NCI-H748 treated with DMSO at 0.1 percent for 48 hours (cell line): Measurements from ENCODE around the gene SPG7.
"Not testable (repeated sequence)": the region's sequence is repeated elsewhere in the genome, so short reads cannot be mapped to it uniquely, and the experiment has no call there.

Experiments
- DNase-seq: peaks from one replicate; lab custom pipeline; 2025; lab: John Stamatoyannopoulos, UW

Gene SPG7

DNA sequence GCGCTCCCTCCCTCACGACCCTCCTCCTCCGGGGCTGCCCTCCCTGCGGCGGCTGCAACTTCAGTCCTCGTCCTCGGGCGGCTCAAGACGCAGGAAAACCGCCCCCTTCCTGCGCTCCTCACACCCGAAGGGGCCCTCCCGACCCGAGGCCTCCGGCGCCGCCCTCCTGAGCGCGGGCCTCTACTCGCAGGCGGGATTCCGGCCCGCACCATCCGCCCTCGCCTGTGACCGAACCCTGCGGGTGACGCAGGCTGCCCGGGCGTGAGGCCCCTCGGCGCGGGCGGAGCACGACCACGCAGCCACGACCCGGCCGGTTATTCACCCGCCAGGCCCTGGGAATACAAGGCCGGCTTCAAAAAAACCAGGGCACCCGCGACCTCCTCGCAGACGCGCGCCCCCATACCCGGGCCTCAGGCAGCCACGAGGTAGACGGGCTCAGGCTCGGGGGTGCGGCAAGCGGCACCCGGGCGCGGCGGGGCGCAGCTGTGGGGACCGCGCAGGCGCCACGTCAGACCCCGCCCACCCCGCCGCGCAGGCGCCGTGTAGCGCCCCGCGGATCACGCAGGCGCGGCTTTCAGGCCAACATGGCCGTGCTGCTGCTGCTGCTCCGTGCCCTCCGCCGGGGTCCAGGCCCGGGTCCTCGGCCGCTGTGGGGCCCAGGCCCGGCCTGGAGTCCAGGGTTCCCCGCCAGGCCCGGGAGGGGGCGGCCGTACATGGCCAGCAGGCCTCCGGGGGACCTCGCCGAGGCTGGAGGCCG, at the start of gene SPG7:
TSS of gene SPG7 (plus strand) at position 570 of the 757 bp plus-strand sequence. CDS start at position 585, 15 bp downstream.
- DNase-seq: peak; percentile 41

DNA sequence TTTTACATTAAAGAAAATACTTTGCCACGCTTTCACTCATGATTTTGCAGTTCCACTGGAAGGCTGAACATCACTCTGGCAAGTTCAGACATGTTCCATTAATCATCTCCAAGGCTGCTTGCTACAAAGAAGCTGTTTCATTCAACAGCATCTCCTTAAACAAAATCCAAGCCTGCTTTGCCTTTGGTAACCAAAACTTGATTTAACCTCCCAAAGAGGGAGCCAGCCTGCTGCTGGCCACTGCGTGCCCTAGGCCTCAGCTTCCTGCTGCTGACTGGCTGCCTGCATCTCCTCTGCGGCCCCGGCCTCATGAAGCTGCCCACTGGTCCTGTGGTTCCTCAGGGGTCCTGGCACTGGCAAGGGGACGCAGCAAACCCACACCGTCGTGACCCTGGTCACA, 49.7 kb upstream of the SPG7 start:
- DNase-seq: no peak

DNA sequence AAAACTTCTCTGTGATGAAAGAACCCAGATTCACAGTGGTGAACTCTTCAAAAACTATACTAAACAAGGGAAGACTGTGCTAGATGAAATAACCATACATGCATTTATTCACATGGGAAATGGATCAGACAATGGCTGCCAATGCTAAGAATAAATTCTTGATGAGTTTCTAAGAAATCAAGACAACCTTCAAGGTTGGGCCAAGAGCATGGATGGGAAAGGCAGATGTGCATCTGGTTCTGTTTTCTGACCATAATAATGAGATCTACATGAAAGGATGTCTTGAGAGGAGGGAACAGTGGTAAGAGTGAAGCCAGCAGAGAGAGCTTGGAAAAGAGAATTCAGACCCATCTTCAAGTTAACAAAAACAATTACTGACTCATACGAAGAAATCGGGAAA, 49.2 kb upstream of the SPG7 start:
- DNase-seq: no peak

DNA sequence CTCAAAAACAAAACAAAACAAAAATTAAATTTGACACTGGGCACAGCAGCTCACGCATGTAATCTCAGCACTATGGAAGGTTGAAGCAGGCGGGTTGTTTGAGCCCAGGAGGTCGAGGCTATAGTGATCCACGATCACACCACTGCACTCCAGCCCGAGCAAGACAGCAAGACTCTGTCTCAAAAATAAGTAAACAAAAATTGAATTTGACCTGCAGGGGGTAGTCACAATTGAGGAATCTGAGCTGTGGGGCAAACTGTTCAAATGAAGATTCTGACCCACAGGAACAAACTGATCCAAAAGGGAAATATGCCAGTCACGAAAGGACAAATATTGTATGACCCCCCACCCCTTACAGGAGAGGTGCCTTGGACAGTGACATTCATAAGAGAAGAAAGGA, 47.6 kb upstream of the SPG7 start:
- DNase-seq: no peak

DNA sequence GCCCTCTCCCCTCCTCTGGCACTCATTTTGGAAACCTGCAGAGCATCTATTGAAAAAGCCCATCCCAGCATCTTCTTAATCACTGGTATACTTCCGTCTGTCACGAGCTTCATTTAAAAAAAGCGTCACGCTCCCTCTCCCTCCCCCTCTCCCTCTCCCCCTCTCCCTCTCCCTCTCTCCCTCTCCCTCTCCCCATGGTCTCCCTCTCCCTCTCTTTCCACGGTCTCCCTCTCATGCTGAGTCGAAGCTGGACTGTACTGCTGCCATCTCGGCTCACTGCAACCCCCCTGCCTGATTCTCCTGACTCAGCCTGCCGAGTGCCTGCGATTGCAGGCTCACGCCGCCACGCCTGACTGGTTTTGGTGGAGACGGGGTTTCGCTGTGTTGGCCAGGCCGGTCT, 46.3 kb upstream of the SPG7 start:
- DNase-seq: not testable (repeated sequence)

DNA sequence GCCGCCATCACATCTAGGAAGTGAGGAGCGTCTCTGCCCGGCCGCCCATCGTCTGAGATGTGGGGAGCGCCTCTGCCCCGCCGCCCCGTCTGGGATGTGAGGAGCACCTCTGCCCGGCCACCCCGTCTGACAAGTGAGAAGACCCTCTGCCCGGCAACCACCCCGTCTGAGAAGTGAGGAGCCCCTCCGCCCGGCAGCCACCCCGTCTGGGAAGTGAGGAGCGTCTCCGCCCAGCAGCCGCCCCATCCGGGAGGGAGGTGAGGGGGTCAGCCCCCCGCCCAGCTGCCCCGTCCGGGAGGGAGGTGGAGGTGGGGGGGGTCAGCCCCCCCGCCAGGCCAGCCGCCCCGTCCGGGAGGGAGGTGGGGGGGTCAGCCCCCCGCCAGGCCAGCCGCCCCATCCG, 45.6 kb upstream of the SPG7 start:
- DNase-seq: not testable (repeated sequence)

DNA sequence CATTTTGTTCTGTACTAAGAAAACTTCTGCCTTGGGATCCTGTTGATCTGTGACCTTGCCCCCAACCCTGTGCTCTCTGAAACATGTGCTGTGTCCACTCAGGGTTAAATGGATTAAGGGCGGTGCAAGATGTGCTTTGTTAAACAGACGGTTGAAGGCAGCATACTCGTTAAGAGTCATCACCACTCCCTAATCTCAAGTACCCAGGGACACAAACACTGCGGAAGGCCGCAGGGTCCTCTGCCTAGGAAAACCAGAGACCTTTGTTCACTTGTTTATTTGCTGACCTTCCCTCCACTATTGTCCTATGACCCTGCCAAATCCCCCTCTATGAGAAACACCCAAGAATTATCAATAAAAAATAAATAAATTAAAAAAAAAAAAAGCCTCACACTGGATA, 44.9 kb upstream of the SPG7 start:
- not testable (repeated sequence) for DNase-seq

DNA sequence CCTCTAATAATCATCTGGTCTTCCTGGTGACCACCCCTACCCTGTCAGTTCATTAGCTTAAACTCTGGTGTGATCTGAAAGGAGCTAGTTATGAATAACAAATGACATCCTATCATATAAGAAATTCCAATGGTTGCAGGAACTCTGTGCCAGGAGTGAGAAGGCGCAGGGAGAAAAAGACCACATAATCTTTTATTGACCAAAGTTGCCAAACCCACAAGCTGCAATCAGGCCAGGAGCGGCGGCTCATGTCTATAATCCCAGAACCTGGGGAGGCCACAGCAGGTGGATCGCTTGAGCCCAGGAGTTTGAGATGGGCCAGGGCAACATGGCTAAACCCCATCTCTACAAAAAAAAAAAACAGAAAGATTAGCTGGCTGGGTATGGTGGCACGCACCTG, 41.3 kb upstream of the SPG7 start:
- no peak for DNase-seq

DNA sequence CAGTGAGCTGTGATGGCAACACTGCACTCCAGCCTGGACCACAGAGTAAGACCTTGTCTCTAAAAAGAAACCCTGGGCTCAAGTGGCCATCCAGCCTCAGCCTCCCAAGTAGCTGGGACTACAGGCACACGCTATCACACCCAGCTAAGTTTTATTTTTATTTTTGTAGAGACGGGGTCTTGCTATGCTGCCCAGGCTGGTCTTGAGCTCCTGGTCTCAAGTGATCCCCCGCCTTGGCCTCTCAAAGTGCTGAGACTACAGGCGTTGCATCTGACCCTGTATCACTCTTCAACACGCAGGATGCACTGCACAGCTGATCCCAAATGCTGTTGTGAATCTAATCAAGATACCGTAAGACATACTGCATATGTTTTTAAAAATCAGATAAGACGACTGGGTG, 40.8 kb upstream of the SPG7 start:
- DNase-seq: no peak

DNA sequence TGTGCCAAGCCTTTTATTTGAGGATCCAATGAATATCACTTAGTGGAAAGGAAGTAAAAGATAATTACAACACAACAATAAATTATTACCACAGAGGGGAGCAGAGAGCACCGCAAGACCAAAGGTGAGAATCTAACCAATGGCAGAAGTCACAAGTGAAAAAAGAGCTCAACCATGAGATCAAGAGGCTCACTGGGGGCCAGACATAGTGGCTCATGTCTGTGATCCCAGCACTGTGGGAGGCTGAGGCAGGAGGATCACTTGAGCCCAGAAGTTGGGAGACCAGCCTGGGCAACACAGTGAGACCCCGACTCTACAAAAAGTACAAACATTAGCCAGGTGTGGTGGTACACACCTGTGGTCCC, 35.5 kb upstream of the SPG7 start:
- no peak for DNase-seq

DNA sequence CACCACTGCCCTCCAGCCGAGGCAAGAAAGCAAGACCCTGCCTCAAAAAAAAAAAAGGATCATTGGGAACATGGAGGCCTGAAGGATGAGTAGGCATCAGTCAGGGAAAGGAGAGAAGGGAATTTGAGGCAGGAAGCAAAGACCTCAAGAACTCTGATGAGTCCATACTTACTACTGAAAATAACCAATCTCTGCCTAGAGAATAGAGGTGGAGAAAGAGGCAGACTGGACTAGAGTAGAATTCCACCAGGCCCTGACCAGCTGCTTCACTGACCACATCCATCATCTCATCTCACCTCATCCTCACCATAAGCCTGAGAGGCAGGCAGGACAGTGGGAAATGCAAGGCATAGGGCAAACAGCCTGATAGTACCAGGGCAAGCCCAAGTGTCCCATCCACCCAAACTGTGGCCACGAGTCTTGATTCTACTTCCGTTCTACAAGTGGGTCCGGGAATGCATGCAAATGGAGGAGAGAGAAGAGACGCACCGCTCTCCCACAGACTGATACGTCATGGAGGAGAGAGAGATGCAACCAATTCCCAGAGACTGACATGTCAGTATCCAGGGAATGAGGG, 35.0 kb upstream of the SPG7 start:
- no peak for DNase-seq

DNA sequence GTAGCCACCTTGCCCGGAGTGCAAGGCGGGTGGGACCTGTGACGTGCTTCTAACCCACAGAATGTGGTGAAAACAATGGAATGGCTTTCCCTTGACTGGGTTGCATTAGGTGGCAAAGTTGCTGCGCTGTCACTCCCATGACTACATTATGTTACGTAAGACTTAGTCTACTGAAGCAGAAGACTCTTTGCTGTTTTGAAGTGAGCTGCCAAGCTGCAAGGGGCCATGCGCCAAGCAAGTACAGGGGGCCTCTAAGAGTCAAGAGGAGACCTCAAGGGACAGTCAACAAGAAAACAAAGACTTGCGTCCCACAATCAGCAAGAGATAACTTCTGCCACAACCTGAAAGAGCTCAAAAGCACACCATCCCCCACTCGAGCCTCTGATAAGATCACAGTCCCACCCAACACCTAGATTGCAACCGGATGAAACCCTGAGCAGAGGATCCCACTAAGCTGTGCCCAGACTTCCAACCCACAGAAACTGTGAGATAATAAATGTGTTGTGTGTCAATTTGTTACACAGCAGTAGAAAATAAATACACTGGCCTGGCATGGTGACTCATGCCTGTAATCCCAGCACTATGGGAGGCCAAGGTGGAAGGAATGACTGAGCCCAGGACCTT, 34.3 kb upstream of the SPG7 start:
- DNase-seq: no peak

DNA sequence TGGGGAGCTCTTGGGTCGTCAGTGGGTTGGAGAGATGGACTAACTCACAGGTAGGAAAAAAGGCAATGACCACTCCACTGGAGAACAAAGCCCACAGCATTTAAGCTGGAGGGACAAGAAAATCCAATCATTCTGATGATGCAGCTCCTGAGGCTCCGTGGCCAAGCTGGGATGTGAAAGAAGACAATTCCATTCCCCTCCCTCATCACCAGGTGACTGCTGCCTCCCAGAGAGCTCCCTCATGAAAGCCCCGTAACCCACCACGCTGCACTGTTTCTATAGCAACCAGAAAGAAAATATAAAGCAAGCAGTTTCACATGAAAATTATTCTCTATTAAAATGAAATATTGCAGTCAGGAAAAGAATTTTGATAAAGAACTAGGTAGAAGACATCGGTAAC, 33.1 kb upstream of the SPG7 start:
- DNase-seq: no peak

DNA sequence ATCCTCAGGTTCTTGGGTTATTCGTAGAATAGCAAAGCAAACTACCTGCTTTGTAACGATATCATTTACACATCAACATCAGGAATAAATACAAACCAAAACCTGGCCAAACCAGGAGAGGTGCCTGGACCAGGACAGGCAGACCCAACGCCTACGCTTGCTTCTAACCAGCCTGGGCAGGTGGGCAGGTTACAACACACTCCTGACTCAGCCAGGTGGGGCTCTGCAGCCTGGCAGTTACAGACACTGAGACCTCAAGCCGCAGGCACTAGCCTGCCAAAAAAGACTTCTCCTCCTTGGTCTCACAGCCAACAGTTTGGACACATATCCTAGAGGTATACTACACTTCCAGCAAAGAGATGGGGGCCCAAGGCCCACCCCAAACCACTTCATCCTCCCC, 31.8 kb upstream of the SPG7 start:
- DNase-seq: no peak

DNA sequence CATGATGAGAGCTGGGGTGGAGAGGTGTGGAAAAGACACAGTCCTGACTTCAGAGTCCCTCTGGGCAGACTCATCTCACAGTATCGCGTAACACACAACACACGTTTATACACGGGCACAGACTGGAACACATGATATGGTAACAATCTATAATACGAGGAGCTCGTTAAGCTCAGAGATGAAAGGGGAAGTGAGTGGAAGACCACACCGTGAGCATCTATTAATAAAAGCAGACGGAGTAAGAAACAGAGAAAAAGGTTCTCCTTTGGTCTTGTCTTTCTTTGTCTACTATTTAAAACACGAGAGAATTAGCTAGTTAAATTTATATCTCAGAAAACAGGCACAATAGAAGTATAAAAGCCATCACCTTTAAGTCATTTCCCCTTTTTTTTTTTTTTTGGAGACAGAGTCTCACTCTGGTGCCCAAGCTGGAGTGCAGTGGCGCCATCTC, 31.4 kb upstream of the SPG7 start:
- no peak for DNase-seq

DNA sequence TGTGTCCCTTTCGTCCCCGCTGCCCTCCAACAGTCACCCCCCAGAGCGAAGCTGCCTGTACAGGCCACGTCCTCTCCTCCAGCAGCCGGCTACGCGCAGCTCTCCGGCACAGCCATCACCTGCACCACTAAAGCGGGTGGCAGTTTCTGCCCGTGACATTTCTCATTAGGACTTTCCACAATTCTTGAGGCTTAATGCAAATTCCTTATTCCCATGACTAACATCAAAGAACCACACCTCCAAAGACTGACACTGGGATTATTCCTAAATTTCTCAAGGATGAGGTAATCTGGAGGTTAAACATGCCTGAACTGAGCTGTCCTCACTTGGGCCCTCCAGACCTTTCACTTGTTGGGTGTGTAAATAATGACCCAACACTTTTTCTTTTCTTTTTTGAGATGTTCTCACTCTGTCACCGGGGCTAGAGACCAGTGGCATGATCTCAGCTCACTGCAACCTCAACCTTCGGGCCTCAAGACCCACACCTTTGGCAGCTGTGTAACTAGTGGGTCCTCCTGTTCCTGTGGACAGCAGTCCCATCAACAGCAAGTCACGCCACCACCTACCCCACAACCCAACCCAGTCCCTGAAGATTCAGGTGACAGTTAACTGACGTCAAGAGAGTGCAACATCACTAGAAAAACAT, 29.5 kb upstream of the SPG7 start:
- DNase-seq: no peak

DNA sequence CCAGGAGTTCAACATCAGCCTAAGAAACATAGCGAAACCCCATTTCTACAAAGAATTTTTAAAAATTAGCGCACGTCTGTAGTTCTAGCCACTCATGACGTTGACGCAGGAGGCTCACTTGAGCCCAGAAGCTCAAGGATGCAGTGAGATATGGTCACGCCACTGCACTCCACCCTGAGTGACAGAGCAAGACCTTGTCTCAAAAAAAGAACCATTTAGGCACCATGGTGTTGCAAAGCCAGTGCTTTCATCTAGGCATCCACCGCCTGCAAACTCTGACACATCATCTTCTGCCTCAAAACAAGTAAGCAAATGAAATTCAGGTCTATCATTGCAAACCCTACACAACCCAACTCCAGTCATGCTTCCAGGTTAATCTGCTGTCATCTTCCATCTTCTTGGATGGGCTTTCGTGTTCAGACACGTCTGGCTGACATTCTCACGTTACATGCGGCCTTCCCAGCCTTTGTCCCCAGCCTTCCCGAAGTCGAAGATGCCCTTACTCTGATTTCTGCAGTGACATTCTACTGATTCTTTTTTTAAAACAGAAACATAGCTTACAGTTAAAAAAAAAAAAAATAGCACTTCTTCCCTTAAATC, 26.7 kb upstream of the SPG7 start:
- no peak for DNase-seq

DNA sequence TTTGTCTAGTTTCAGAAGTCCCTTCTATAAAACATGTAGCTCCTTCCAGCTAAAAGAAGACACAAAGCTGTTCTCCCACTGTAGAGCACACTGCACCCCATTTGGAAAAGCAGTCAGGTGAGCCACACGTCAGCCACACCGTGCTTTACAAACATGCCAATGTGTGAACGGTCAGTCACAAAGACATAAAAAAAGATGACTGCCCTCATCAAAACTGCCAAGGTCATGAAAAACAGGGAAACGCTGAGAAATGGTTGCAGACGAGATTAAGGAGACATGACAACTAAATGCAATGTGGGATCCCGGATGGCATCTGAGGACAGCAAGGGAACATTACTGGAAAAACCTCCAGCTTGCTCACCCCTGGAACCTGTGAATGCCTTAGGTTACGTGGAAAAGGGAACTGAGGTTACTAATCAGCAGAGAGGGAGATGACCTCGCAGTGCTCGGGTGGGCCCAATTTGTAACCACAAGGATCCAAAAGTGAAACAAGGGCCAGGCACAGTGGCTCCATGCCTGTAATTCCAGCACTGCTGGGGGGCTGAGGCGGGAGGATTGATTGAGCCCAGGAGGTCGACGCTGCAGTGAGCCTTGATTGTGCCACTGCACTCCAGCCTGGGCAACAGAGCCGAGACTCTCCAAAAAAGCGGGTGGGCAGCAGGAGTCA, 25.9 kb upstream of the SPG7 start:
- DNase-seq: no peak

DNA sequence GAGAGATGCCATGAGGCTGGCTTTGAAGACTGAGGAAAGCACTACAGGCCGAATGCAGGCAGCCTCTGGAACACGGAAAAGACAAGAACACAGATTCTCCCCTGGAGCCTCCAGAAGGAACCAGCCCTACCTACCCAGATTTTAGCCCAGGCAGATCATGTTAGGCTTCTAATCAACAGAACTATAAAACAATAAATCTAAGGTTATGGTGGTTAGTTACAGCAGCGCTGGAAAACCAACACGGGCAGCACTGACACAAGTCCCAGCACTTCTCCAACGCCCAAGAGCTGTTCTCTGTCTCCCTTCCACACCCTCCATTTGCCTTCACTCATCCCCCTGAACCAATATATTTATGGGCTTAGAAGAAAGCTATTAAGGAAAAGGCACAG, 25.4 kb upstream of the SPG7 start:
- DNase-seq: no peak

DNA sequence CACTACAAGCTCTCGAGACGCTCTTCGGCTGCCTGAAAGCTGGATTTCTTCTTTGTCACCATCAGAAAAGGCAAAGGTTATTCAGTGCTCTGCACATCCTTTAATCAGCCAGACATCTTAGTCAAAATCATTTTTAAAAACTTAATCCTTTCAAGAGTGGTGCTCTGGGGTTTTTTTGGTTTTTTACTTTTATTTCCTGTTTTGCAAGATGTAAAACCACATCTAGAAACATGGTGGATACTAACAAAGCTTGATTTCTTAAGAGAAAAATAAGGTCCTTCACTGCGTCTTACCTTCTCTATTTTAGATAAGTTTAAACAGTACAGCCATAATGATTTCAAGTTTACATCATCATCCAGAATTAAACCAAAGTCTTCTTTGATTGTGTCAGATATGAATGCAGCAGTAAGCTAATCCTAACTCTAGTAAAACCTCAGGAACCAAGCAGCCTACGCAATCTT, 24.1 kb upstream of the SPG7 start:
- no peak for DNase-seq

DNA sequence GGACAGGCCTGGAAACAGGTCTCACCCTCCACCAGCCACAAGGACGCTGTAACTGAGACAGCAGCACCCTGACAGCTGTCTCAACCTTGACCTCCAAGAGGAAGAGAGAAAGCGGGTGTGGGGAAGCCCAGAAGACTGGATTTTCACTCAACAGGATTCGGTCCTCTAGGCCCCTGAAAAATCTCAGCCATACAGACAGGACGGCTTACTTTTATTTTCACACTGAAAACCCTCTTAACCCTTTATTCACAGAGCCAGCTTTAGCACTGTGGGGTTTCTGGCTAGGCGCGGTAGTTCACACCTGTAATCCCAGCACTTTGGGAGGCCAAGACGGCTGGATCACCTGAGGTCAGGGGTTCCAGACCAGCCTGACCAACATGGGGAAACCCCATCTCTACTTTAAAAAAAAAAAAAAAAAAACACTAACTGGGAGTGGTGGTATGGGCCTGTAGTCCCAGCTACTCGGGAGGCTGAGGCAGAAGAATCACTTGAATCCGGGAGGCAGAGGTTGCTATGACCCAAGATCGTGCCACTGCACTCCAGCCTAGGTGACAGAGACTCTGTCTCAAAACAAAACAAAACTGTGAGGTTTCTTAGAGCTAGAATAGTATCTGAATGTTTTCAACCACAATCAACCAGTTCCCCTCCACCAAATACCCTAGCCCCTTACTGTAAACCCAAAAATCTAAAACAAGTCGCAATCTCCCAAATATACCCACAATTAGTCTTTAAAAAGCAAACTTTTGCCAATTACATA, 23.1 kb upstream of the SPG7 start:
- DNase-seq: no peak
